ENCODE results near the gene RABGAP1L. TPM values are rescaled to one million over a fixed set of nuclear protein-coding genes. Genes with fewer than 3 reads are reported as not detected.

RABGAP1L gene
- total and polyA plus RNA-seq, 10 of the 15 experiments (the other 5 are each of a cell fraction or from before 2014, with no cell fraction given) = 5.8 to 194 (median 113) TPM

GRCh38 chr1:175023043-175023921, 864.0 kb downstream of the RABGAP1L start, which contains the start of gene MRPS14 (continued):
- TF ChIP-seq ZBTB4 (CRISPR knock-in tag; IDR thresholded peaks at IDR 0.05) (no peak), PRDM15 (CRISPR knock-in tag; IDR thresholded peaks at IDR 0.05) (no peak), KAT2A (conservative IDR thresholded peaks at IDR 0.05; ENCODE audit: control insufficient read depth, low read depth, low read length) (no peak), E4F1 (IDR thresholded peaks at IDR 0.05; ENCODE audit: borderline replicate concordance, partially characterized antibody) (no peak), GABPA (IDR thresholded peaks at IDR 0.05; ENCODE audit: low read depth) (no peak), WRNIP1 (IDR thresholded peaks at IDR 0.05; ENCODE audit: borderline replicate concordance, low read depth, low read length) (0 out of 2 replicates have a peak, but pooled peaks have one; percentile 29), NFIC (IDR thresholded peaks at IDR 0.05; ENCODE audit: low read depth, low read length) (0 out of 2 replicates have a peak, but pooled peaks have one; percentile 4), CBFB (IDR thresholded peaks at IDR 0.05; ENCODE audit: low read depth) (peak; percentile 96), PKNOX1 (IDR thresholded peaks at IDR 0.05) (peak; percentile 52; the same call in 1 of the 2 replicates), E2F8 (IDR thresholded peaks at IDR 0.05; ENCODE audit: low read depth, partially characterized antibody) (no peak), NR2C2 (IDR thresholded peaks at IDR 0.05; ENCODE audit: borderline replicate concordance, control insufficient read depth, insufficient read length, low read depth) (no peak), CBX5 (IDR thresholded peaks at IDR 0.05; ENCODE audit: low read depth) (0 out of 2 replicates have a peak, but pooled peaks have one; percentile 27), PML (IDR thresholded peaks at IDR 0.05; ENCODE audit: low read length) (peak; percentile 87)

Data from GM12878 (cell line).